Kidney (tissue), 14 donors: ENCODE data around the gene UBE2F. TPM values are rescaled to one million over a fixed set of nuclear protein-coding genes. Genes with fewer than 3 reads are reported as not detected.

Experiments
- DNase-seq, 5 donors: peaks; one replicate each; pipeline ENCODE4 v3.0.0-alpha.2; 2013 to 2020
- FAIRE-seq: peaks from 2 replicates; lab custom pipeline; 2012; peaks lifted over from hg19 to GRCh38; lab: Jason Lieb, UNC
- H3K27ac ChIP-seq, 2 donors: one replicate each; pipeline ENCODE4 v1.7.0; 2013; ENCODE audit warnings: low read depth in 2 of 2, low read length in 2 of 2, inconsistent platforms in 1 of 2
- H3K27me3 ChIP-seq: one replicate; pipeline ENCODE4 v1.7.1; 2013; ENCODE audit warnings: low read length, inconsistent platforms; ENCODE audit not compliant: control insufficient read depth, insufficient read depth
- H3K36me3 ChIP-seq, 3 donors: one replicate each; pipeline versions ENCODE4 v1.7.0 to v1.7.1; 2013; ENCODE audit warnings: low read length in 3 of 3, control low read depth in 1 of 3, inconsistent platforms in 1 of 3; ENCODE audit not compliant: insufficient read depth in 3 of 3, control insufficient read depth in 2 of 3
- H3K4me1 ChIP-seq, 3 donors: one replicate each; pipeline versions ENCODE4 v1.7.0 to v1.7.1; 2013; ENCODE audit warnings: low read length in 3 of 3, inconsistent platforms in 1 of 3, low read depth in 1 of 3; ENCODE audit not compliant: control insufficient read depth in 2 of 3, insufficient read depth in 2 of 3
- H3K4me3 ChIP-seq, 3 donors: one replicate each; pipeline versions ENCODE4 v1.7.0 to v1.8.1; 2013; ENCODE audit warnings: low read length in 3 of 3, control low read depth in 1 of 3, inconsistent platforms in 1 of 3
- H3K9ac ChIP-seq, 3 donors: one replicate each; pipeline versions ENCODE4 v1.7.0 to v1.7.1; 2013; ENCODE audit warnings: low read length in 3 of 3, control low read depth in 1 of 3, inconsistent platforms in 1 of 3
- H3K9me3 ChIP-seq, 3 donors: one replicate each; pipeline versions ENCODE4 v1.7.0 to v1.7.1; 2013; ENCODE audit warnings: low read length in 3 of 3, control low read depth in 1 of 3, inconsistent platforms in 1 of 3; ENCODE audit not compliant: control insufficient read depth in 2 of 3, insufficient read depth in 1 of 3
- intact Hi-C: fragments of 100-400 bp; cut with DNase I; formaldehyde crosslinking; loops from one replicate; pipeline ENCODE4 v1.11.1; 2022
- polyA plus RNA-seq: library from polyadenylated mRNA; stranded (reverse); fragments of 350-450 nt; fragmentation: Illumina TruSeq; extraction: RNeasy Lipid Tissue Mini Kit (QIAGEN cat#74804); gene quantifications from one replicate; pipeline ENCODE4 v1.2.3, GENCODE V29; 2014; ENCODE audit warnings: low read depth, low replicate concordance; ENCODE audit not compliant: insufficient read depth
- total RNA-seq: library from RNA; stranded (reverse); fragmentation: NEBNext Ultra II Directional; extraction: Animal tissue kit (Norgen Biotek cat#: 25700); gene quantifications from one replicate; pipeline ENCODE4 v1.2.1, GENCODE V29; 2021
- TF ChIP-seq, protein P1 (sequence below): IDR thresholded peaks from 3 replicates; pipeline ENCODE4 v1.5.1; 2012; ENCODE audit warnings: mild to moderate bottlenecking, moderate library complexity, borderline replicate concordance; ENCODE audit not compliant: insufficient read depth; ENCODE audit errors: extremely low read depth
- donor health status: control.
- donor health status: control.
- donor health status: control.
- donor health status: control.
- donor health status: control.
- donor health status: DM: yes; HTN: yes; CAD: no.
- donor health status: Normal renal cell carcinoma (clear cell type).

The UBE2F gene
- total and polyA plus RNA-seq, 2 donors from 2014 or later = 34.5 to 68.7 TPM

GRCh38 chr2:238039985-238040384 lies 73.2 kb downstream of the UBE2F start:
- FAIRE-seq (no peak), DNase-seq (peak in 1 of 5 donors; percentile 34)
- Histone ChIP-seq H3K36me3 (peaks cover 0 to 31% (median 30%) of the 10 kb centered on the region in 3 donors), H3K4me1 (no peaks in the 10 kb centered on the region), H3K27ac (no peak overlapping the region), H3K4me3 (no peak overlapping the region), H3K9ac (no peak overlapping the region), H3K9me3 (no peaks in the 10 kb centered on the region), H3K27me3 (no peaks in the 10 kb centered on the region)
- TF ChIP-seq, protein P1, sequence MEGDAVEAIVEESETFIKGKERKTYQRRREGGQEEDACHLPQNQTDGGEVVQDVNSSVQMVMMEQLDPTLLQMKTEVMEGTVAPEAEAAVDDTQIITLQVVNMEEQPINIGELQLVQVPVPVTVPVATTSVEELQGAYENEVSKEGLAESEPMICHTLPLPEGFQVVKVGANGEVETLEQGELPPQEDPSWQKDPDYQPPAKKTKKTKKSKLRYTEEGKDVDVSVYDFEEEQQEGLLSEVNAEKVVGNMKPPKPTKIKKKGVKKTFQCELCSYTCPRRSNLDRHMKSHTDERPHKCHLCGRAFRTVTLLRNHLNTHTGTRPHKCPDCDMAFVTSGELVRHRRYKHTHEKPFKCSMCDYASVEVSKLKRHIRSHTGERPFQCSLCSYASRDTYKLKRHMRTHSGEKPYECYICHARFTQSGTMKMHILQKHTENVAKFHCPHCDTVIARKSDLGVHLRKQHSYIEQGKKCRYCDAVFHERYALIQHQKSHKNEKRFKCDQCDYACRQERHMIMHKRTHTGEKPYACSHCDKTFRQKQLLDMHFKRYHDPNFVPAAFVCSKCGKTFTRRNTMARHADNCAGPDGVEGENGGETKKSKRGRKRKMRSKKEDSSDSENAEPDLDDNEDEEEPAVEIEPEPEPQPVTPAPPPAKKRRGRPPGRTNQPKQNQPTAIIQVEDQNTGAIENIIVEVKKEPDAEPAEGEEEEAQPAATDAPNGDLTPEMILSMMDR = no peak
- intact Hi-C loops = no loop called here

DNA sequence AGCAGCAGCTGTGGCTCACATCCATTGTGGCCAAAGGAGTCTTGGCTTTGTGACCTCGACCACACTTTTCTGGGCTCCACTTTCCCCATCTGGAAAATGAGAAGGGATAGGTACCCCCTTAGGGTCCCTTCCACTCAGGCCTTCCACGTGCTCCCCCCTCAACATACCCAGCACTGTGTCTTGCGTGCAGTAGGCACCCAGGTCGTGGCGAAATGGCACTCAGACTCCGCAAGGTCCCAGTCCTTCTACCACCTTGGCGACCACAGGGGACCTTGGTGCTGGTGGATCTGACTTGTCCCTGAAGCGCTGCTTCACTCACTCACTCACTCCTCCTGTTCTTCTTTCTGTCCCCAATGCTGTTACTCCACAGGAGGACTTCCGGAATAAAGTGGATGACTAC lies 74.1 kb downstream of the UBE2F start:
- DNase-seq (no peak), FAIRE-seq (no peak)
- H3K36me3 ChIP-seq = peaks cover 0 to 29% (median 28%) of the 10 kb centered on the region in 3 donors
- TF ChIP-seq, protein P1 = no peak
- no peaks in the 10 kb centered on the region for H3K4me1 ChIP-seq
- no peak overlapping the region for H3K4me3 ChIP-seq
- H3K9ac ChIP-seq = no peak overlapping the region
- no peak overlapping the region for H3K27ac ChIP-seq
- H3K9me3 ChIP-seq = no peaks in the 10 kb centered on the region
- intact Hi-C loops = no loop called here
- no peaks in the 10 kb centered on the region for H3K27me3 ChIP-seq

DNA sequence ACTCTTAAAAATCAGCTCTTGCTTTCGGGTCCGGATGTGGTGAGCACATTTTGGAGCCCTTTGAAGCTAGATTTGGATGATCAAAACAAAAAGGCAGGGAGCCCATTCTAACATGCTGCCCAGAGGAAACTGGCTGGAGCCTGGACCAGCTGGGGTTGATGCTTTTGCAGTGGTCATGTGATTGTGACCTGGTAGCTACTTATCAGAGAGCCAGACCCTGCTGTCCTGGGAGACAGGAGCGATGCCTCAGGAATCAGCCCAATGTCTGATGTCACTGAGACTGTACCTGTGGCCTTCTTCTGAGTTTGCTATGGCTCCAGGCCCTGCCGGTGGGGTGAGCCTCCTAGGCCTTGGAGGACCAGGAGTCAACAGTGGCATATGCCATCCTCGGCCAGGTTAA lies 75.3 kb downstream of the UBE2F start:
- FAIRE-seq (no peak), DNase-seq (no peak)
- Histone ChIP-seq H3K36me3 (peaks cover 0 to 28% (median 27%) of the 10 kb centered on the region in 3 donors), H3K4me1 (no peaks in the 10 kb centered on the region), H3K27ac (no peak overlapping the region), H3K9ac (no peak overlapping the region), H3K4me3 (no peak overlapping the region), H3K27me3 (no peaks in the 10 kb centered on the region), H3K9me3 (no peaks in the 10 kb centered on the region)
- TF ChIP-seq, protein P1 = no peak
- intact Hi-C loops = no loop called here
